Hematopoietic multipotent progenitor cell treated with erythropoietin and hydrocortisone succinate and interleukin-3 and kit ligand, for 15 days (in vitro differentiated cells): ENCODE results near the gene LY6G5C.

Experiments
- DNase-seq: peaks from one replicate; pipeline ENCODE4 v3.0.0-alpha.2; 2015; ENCODE audit warnings: low spot score

Gene LY6G5C

GRCh38 chr6:31662124-31662723 is 18.6 kb downstream of the LY6G5C start:
- DNase-seq = no peak

DNA sequence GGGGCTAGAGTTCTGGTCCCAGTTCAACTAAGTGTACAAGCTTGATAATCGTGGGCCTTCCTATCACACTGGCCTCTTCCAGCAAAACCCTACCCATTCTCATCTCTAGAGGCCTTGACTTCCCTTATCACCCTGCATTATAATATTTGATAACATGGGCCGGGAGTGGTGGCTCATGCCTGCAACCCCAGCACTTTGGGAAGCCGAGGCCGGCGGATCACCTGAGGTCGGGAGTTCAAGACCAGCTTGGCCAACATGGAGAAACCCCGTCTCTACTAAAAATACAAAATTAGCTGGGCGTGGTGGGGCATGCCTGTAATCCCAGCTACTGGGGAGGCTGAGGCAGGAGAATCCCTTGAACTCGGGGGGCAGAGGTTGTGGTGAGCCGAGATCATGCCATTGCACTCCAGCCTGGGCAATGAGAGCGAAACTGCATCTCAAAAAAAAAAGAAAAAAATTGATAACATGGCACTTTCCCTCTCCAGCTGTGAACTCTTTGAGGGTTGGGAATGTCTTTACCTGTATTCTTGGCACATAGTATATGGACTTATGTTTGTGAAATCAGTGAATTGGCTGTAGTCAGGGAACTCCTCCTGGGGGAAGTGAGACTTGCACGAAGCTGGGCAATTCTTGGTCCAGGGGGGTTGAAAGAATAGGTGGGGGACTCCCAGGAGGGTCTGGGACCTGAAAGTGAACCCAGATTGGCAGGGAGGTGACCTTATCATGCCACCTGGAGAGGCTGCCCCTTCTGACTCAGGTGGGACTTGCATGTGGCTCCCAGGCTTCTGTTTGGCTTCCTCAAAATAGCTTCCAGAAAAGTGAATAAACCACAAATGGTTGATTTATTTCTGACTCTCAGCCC is 19.4 kb downstream of the LY6G5C start:
- no peak for DNase-seq

GRCh38 chr6:31660381-31661261 is 20.2 kb downstream of the LY6G5C start, which contains the start of gene C6orf47:
Gene C6orf47, minus strand, starts transcription at chr6:31660778. Its CDS starts 831 bp downstream, at chr6:31659947.
- peak; percentile 80 for DNase-seq

DNA sequence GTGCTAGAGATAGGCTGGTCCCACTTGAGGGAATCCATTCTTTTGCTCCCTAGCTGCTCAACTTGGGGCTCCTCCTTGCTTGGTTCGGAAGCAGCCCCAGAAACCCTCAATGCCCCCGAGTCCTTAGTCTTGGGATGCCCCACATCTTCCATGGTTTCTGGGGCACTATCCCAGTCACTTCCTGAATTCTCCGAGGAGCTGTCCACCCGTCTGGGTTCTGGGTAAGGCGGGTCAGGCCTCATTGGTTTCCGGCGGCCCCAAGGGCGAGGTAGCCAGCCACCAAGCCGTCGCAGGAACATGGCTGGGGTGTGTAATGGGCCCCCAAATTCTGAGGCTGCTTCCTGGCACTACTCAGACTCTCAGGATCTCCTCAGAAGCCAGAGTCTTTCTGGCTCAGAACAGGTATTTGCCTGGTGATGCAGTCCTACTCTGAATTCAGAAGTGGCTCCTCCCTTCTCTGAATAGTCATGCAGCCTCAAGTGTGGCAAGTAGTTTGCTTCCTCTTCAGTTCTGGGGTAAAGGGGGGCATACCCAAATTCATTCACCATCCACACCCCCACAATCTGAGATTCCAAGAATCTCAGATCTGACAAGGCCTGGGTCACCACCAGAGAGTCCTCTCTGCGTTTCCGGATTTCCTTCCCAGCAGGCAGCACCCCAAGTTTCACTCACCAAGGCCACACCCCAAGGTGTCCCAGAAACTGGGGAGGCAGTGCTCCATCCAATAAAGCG is 21.1 kb downstream of the LY6G5C start:
- peak; percentile 33 for DNase-seq

DNA sequence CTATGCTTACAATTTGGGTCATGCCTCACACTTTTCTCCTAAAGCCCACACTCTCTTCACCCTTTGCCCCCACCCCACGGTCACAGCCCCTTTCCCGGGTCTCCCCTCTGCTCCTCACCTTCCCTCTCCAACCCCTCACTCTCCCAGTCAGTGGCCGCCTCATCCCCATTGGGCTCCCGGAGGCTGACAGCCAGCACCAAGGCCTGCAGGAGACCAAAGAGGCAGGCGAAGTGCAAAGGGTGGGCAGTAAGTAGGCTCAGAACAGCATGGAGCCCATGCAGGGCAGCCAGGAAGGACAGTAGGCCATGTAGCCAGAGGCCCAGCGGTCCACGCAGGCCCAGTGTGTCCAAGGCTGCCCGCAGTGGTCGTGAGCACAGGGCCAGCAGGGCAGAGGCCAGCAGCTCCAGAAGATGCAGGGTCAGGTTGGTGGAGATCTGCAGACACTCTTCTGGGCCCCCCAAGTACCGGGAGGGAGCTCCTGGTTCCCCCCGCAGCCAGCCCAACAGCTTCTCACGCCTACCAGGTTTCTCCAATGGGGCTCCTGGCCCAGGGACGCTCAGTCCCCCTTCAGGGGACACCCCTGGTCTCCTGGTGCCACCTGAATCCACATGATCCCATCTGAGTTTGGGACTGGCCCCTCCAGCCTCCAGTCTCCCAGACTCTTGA is 21.8 kb downstream of the LY6G5C start:
- no peak for DNase-seq

- no peak for DNase-seq
These were observed 22.6 kb downstream of the LY6G5C start for GRCh38 chr6:31658158-31658688.

DNA sequence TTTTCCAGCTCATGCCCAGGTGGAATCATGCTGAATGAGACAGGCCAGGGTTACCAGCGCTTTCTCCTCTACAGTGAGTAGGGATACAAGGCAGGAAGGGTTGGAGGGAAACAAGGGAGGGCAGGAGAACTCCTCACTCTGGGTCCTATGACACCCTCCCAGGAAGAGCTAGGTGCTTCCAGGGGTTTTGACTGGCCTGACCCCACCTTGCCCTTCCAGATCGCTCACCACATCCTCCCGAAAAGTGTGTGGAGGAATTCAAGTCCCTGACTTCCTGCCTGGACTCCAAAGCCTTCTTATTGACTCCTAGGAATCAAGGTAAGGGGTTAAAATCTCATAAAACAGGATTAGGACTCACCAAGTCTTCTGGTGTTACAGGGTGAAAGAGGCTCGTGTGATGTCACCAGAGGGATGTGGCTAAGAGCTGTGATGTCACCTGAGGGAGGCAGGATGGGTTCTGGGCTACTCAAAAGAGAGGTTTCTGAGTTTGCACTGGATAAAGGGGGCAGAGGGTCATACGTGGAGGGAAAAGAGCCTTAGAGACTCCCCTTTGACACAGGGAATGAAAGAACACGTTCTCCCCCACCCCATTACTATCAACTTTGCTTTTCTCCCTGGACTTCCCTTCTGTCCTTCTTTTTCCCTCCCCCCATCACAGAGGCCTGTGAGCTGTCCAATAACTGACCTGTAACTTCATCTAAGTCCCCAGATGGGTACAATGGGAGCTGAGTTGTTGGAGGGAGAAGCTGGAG is 23.3 kb downstream of the LY6G5C start:
- DNase-seq = no peak

DNA sequence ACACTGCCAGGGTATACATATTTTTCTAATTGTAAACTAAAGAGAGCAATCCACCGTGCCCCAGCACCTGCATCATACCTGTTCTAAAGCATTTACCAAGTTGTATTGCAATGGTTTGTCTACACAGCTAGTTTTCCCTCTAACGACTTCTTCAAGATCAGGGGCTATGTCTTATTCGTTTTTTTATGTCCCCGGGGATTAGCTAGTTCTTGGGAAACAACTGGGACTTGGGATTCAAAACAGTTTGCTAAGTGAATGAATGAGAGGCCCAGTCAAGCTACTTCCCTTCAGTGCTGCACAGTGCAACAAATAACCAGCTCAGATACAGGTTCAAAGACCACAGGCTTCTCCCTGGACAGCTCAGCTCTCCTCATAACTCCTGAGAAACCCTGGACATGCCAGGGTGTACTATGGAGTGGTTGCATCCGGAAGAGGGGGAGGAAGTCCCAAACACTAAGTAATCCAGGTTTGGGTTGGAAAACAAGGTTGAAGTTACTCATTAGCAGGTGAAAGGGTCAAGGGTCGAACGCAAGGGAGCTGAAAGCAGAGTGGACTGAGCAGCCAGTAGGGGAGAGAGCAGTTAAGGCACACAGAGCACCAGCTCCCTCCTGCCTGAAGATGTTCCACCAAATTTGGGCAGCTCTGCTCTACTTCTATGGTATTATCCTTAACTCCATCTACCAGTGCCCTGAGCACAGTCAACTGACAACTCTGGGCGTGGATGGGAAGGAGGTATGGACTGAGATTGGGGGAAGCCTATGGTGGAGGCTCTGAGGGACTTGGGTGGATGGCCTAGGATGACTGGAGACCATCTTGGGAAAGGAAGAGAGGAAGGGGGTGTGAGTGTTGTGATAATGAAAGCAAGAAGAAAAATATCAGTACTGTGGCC is 25.3 kb downstream of the LY6G5C start, which contains the start of gene APOM:
TSS of gene APOM (plus strand) at position 546 of the 889 bp plus-strand sequence. CDS start at position 619, 73 bp downstream.
- no peak for DNase-seq

DNA sequence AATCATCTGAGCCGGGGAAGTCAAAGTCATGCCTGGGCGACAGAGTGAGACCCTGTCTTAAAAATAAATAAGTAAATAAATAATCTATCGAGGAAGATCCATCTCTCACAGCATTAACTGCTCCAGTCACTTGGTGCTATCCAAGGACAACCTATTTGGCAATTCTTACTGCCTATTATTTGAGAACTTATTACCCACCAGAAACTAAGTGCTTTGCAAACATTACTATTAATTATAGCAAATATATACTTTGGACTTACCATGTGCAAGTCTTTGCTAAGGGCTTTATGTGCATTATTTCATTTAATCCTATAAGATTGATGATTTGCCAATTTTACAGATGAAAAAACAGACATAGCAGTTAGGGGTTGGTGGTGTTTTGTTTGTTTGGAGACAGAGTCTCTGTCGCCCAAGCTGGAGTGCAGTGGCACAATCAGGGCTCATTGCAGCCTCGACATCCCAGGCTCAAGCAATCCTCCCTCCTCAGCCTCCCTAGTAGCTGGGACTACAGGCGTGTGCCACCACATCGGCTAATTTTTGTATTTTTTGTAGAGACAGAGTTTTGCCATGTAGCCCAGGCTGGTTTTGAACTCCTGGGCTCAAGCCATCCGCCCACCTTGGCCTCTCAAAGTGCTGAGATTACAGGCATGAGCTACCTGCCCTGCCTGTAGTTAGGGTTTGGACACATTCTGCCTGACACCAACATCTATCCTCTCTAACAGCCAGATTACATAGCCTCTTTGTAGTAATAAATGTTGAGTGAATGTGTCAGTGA is 26.1 kb downstream of the LY6G5C start:
- DNase-seq = no peak

- DNase-seq = no peak
These were observed 27.7 kb downstream of the LY6G5C start for GRCh38 chr6:31652925-31653724.

DNA sequence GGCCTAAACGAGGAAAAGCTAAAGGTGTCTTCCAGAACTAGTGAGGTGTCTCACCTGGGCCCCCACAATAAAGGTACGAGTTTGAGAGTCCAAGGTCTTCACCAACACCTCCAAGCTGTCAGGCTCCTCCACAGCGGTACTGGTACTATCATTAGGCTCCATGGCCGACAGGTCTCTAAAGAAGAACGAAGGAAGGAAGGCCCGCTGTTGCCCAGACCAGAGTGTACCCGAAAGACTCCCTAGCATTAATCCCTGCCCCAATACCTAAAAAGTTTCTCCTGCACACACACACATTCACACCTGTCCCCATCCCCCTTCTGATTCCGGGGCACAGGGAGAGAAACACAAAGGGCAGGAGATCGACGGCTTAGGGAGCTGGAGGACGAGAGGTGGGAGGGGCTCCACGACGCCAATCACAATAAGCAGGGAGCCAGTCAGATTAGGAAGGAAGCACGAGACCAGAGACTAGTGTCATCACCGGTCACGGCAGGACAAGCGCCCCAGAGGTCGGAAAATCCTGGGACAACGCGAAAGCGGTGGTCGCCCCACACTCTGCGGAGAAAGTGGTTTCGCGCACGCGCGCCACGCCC is 29.2 kb downstream of the LY6G5C start:
- DNase-seq = peak; percentile 14

DNA sequence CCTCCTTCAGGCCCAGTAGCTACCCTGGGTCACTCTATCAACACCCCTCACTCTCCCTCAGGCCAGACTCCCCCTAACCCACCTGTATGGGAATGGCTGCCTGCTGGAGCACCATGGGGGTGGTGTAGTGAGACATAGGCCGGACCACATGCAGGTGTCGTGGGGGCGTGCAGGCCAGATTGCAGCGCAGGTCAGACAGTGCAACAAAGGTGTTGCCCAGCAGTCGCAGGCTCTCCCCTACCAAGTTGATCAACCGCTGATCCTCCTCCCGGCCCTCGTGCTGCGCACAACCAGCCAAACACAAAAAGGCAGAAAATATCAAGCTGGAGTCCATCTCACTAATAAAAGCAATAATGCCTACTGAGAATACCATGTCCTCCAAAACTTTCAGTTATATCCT is 35.5 kb downstream of the LY6G5C start:
- DNase-seq = no peak

DNA sequence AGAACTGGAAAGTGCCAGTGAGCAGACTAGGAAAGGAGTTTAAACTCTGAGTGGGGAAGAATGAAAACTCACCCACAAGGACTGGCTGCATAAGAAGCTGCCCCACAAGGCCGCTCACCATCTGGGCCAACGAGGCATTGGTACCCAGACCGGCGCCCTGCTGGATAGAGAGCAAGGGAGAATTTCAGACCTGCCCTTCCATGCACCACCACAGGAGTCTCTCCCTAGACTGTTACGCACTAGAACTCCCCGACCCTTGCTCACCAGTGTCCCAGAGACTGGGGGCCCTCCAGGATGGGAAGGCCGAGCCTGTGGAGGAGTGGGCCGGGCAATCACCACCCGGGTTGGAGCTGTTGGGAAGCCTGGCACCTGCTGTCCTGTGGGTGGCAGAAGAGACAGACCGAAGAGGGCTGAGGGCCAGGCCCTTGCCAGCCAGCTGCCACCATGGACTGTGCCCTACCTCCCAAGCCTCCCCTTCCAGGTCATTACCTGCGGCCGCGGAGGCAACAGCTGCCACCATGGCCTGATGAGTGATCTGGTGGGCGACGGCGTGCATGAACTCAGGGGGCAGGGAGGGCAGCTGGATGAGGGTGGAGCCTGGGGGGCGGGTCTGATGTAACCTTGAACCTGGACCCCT is 36.9 kb downstream of the LY6G5C start:
- no peak for DNase-seq

GRCh38 chr6:31642798-31643570 is 37.9 kb downstream of the LY6G5C start:
- no peak for DNase-seq

DNA sequence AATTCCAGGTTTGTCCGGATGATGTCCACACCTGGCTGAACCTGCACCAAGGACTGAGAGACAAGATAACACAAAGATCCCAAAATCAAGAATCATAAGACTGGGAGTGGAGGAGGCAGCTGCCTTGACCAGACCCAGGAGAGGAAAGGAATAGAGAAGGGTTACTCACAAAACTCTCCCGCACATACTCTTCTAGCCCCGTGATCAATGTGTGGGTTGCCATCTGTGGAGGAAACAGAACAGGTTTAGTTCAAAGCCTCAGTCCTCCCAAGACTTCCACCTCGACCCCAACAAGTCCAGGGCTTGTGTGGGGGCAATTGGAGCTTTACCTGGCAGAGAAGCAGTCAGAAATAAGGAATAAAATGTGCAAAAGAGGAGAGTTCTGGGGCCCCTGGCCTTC is 39.5 kb downstream of the LY6G5C start:
- DNase-seq = no peak

- DNase-seq = no peak
These were observed 40.3 kb downstream of the LY6G5C start for GRCh38 chr6:31640612-31641011.
